PFSK-1 (cell line): ENCODE data around the gene TACC3.

Experiments
- FOXP2 ChIP-seq: optimal IDR thresholded peaks from 2 replicates; pipeline ENCODE3; 2011; ENCODE audit warnings: borderline replicate concordance, control low read depth, inconsistent platforms; ENCODE audit not compliant: insufficient read depth; ENCODE audit errors: extremely low read length, extremely low read depth
- POLR2AphosphoS5 ChIP-seq: IDR thresholded peaks from 2 replicates; pipeline ENCODE4 v1.6.1; 2012; ENCODE audit warnings: low read depth, mild to moderate bottlenecking, control low read depth, low read length, moderate library complexity
- REST ChIP-seq, 2 experiments: IDR thresholded peaks; 2 replicates each; pipeline versions ENCODE4 v1.6.1 to v1.8.0; 2011 to 2012; ENCODE audit warnings: low read depth in 2 of 2, low read length in 2 of 2, control low read depth in 1 of 2, inconsistent platforms in 1 of 2, mild to moderate bottlenecking in 1 of 2, moderate library complexity in 1 of 2; ENCODE audit not compliant: insufficient read depth in 1 of 2
- SIN3A ChIP-seq: IDR thresholded peaks from 2 replicates; pipeline ENCODE4 v1.6.1; 2012; ENCODE audit warnings: mild to moderate bottlenecking, low read length, moderate library complexity, borderline replicate concordance; ENCODE audit not compliant: insufficient read depth
- TAF1 ChIP-seq: IDR thresholded peaks from 2 replicates; pipeline ENCODE4 v1.6.1; 2012; ENCODE audit warnings: low read length, control low read depth, borderline replicate concordance; ENCODE audit not compliant: insufficient read depth

TACC3 gene

GRCh38 chr4:1777822-1778641 is 56.7 kb downstream of the TACC3 start:
- no peak for TF ChIP-seq FOXP2

- no peak for TF ChIP-seq FOXP2
- no peak for TF ChIP-seq POLR2AphosphoS5
- no peak for TF ChIP-seq SIN3A
- TF ChIP-seq REST (IDR thresholded peaks at IDR 0.05; ENCODE audit: insufficient read depth in 1 of 2, low read depth in 2 of 2, low read length in 2 of 2): no peak
- TF ChIP-seq TAF1: no peak
These were observed 57.5 kb downstream of the TACC3 start for GRCh38 chr4:1778642-1779392.

GRCh38 chr4:1779588-1780382 is 58.5 kb downstream of the TACC3 start:
- TF ChIP-seq SIN3A: no peak
- no peak for TF ChIP-seq REST (IDR thresholded peaks at IDR 0.05; ENCODE audit: insufficient read depth in 1 of 2, low read depth in 2 of 2, low read length in 2 of 2)
- TF ChIP-seq TAF1: no peak
- no peak for TF ChIP-seq FOXP2

- no peak for TF ChIP-seq SIN3A
- TF ChIP-seq TAF1: no peak
- no peak for TF ChIP-seq FOXP2
- TF ChIP-seq POLR2AphosphoS5: no peak
- no peak for TF ChIP-seq REST (IDR thresholded peaks at IDR 0.05; ENCODE audit: insufficient read depth in 1 of 2, low read depth in 2 of 2, low read length in 2 of 2)
These were observed 59.1 kb downstream of the TACC3 start for GRCh38 chr4:1780435-1780834.

GRCh38 chr4:1783015-1783414 is 61.7 kb downstream of the TACC3 start:
- no peak for TF ChIP-seq SIN3A
- no peak for TF ChIP-seq POLR2AphosphoS5
- no peak for TF ChIP-seq FOXP2
- no peak for TF ChIP-seq REST (IDR thresholded peaks at IDR 0.05; ENCODE audit: insufficient read depth in 1 of 2, low read depth in 2 of 2, low read length in 2 of 2)
- TF ChIP-seq TAF1: no peak
